HCT116 (cell line): Measurements from ENCODE around the gene CSNK1D. TPM values are rescaled to one million over a fixed set of nuclear protein-coding genes. Genes with fewer than 3 reads are reported as not detected.
A peak's percentile ranks its signal among the peaks of the same experiment; 100 is the strongest.

ENCODE experiments used
- ATAC-seq: fragments of 200-7000 bp; cut with Tn5 transposase; 2 replicates; pipeline ENCODE4 v1.9.1; 2020; ENCODE audit warnings: mild to moderate bottlenecking, moderate library complexity
- BruUV-seq: library from RNA; stranded (reverse); fragments of 400-500 nt; replicated peaks from 2 replicates; lab custom pipeline; 2021; lab: Mats Ljungman, UMichigan
- CTCF ChIA-PET: fragments of 300-600 bp; sonication (Branson Sonifier 250); formaldehyde crosslinking; loops from one replicate; lab custom pipeline; 2021; ENCODE audit warnings: antibody characterized with exemption; lab: Charles Lee
- POLR2A ChIA-PET: fragments of 300-600, 350-600 bp; sonication (Branson Sonifier 250); formaldehyde crosslinking; loops from one replicate; lab custom pipeline; 2021; ENCODE audit warnings: antibody characterized with exemption; lab: Charles Lee
- RAD21 ChIA-PET, 2 experiments: fragments of 300-600 bp; sonication (Branson Sonifier 250); formaldehyde crosslinking; loops; one replicate each; lab custom pipeline; 2023; ENCODE audit warnings: low total read pairs in 2 of 2; ENCODE audit not compliant: uncharacterized antibody in 2 of 2, unreplicated experiment in 2 of 2, low non-redundant PET in 1 of 2; lab: Charles Lee
- DNase-seq: peaks from one replicate; pipeline ENCODE4 v3.0.0-alpha.2; 2010; ENCODE audit warnings: low read depth, low spot score
- H2AFZ ChIP-seq: fragments of 200-600 bp; shearing (Covaris generic), sonication (generic); 2 replicates; pipeline ENCODE4 v1.6.1; 2017; ENCODE audit warnings: low read depth, mixed run types, mixed read lengths, antibody characterized with exemption, low read length; ENCODE audit not compliant: poor library complexity, severe bottlenecking
- H3K27ac ChIP-seq: 2 replicates; pipeline ENCODE4 v1.5.1; 2012; ENCODE audit warnings: low read depth, low read length
- H3K27me3 ChIP-seq: fragments of 200-600 bp; sonication (generic); 2 replicates; pipeline ENCODE4 v1.6.1; 2016; ENCODE audit warnings: mixed run types, low read length, mixed read lengths; ENCODE audit not compliant: insufficient read depth
- H3K36me3 ChIP-seq, 2 experiments: fragments of 200-500 bp in 1 of 2; fragments of 200-600 bp in 1 of 2; sonication (Bioruptor generic) in 1 of 2; sonication (generic) in 1 of 2; 2 replicates each; pipeline versions ENCODE4 v1.5.1 to v1.6.1; 2014 to 2016; ENCODE audit warnings: low read length in 2 of 2, inconsistent platforms in 1 of 2, mixed read lengths in 1 of 2, mixed run types in 1 of 2; ENCODE audit not compliant: insufficient read depth in 2 of 2, control insufficient read depth in 1 of 2
- H3K4me1 ChIP-seq, 2 experiments: fragments of 200-600 bp in 1 of 2; sonication (generic) in 1 of 2; 2 replicates each; pipeline versions ENCODE4 v1.5.1 to v1.6.1; 2012 to 2017; ENCODE audit warnings: low read length in 2 of 2, inconsistent platforms in 1 of 2, mild to moderate bottlenecking in 1 of 2, mixed read lengths in 1 of 2, mixed run types in 1 of 2, moderate library complexity in 1 of 2; ENCODE audit not compliant: insufficient read depth in 2 of 2, control insufficient read depth in 1 of 2
- H3K4me2 ChIP-seq: fragments of 200-600 bp; sonication (generic); 2 replicates; pipeline ENCODE4 v1.6.1; 2017; ENCODE audit warnings: mixed run types, low read length, mixed read lengths
- H3K4me3 ChIP-seq, 2 experiments: fragments of 200-600 bp in 1 of 2; sonication (generic) in 1 of 2; replicated peaks in 1 of 2; 2 replicates each; pipeline ENCODE4 v1.5.1; 2011 to 2016; ENCODE audit warnings: low read length in 2 of 2, control low read depth in 1 of 2, low read depth in 1 of 2, mild to moderate bottlenecking in 1 of 2, mixed read lengths in 1 of 2, mixed run types in 1 of 2
- H3K79me2 ChIP-seq: fragments of 200-600 bp; sonication (generic); 2 replicates; pipeline ENCODE4 v1.6.1; 2017; ENCODE audit warnings: mild to moderate bottlenecking, mixed run types, low read length, moderate library complexity, mixed read lengths; ENCODE audit not compliant: insufficient read depth
- H3K9ac ChIP-seq: fragments of 200-600 bp; sonication (generic); 2 replicates; pipeline ENCODE4 v1.6.1; 2016; ENCODE audit warnings: low read length, mixed read lengths
- H3K9me2 ChIP-seq: fragments of 200-600 bp; sonication (generic), shearing (Covaris generic); 2 replicates; pipeline ENCODE4 v1.6.1; 2017; ENCODE audit warnings: mixed run types, mild to moderate bottlenecking, moderate library complexity; ENCODE audit not compliant: insufficient read depth
- H3K9me3 ChIP-seq, 2 experiments: fragments of 200-500 bp in 1 of 2; fragments of 200-600 bp in 1 of 2; sonication (Bioruptor generic) in 1 of 2; sonication (generic) in 1 of 2; 2 replicates each; pipeline ENCODE4 v1.6.1; 2014 to 2017; ENCODE audit warnings: low read length in 2 of 2, mixed read lengths in 2 of 2, inconsistent platforms in 1 of 2, low read depth in 1 of 2, mild to moderate bottlenecking in 1 of 2, mixed run types in 1 of 2, moderate library complexity in 1 of 2; ENCODE audit not compliant: control insufficient read depth in 1 of 2, insufficient read depth in 1 of 2
- H4K20me1 ChIP-seq: fragments of 200-600 bp; sonication (generic), shearing (Covaris generic); 2 replicates; pipeline ENCODE4 v1.6.1; 2017; ENCODE audit warnings: mixed run types, mild to moderate bottlenecking, moderate library complexity; ENCODE audit not compliant: insufficient read depth
- CEBPB ChIP-seq: IDR thresholded peaks from 2 replicates; pipeline ENCODE4 v1.6.1; 2012; ENCODE audit warnings: low read depth
- EGR1 ChIP-seq: IDR thresholded peaks from 2 replicates; pipeline ENCODE4 v1.6.1; 2012; ENCODE audit warnings: low read depth
- ELF1 ChIP-seq: IDR thresholded peaks from 2 replicates; pipeline ENCODE4 v1.6.1; 2012; ENCODE audit warnings: low read depth, borderline replicate concordance
- FOSL1 ChIP-seq: IDR thresholded peaks from 2 replicates; pipeline ENCODE4 v1.6.1; 2012; ENCODE audit warnings: low read depth
- JUND ChIP-seq: IDR thresholded peaks from 2 replicates; pipeline ENCODE4 v1.6.1; 2012
- POLR2A ChIP-seq: IDR thresholded peaks from 2 replicates; pipeline ENCODE4 v1.7.0; 2011; ENCODE audit warnings: borderline replicate concordance; ENCODE audit not compliant: insufficient read depth, insufficient read length; ENCODE audit errors: extremely low read depth
- POLR2AphosphoS5 ChIP-seq: IDR thresholded peaks from 2 replicates; pipeline ENCODE4 v1.6.1; 2011; ENCODE audit warnings: mild to moderate bottlenecking, low read depth, low read length, moderate library complexity
- RAD21 ChIP-seq: IDR thresholded peaks from 2 replicates; pipeline ENCODE4 v1.6.1; 2012; ENCODE audit warnings: low read depth, mild to moderate bottlenecking
- SIN3A ChIP-seq: IDR thresholded peaks from 2 replicates; pipeline ENCODE4 v1.6.1; 2012; ENCODE audit warnings: low read depth
- SP1 ChIP-seq: IDR thresholded peaks from 2 replicates; pipeline ENCODE4 v1.6.1; 2012; ENCODE audit warnings: low read depth
- YY1 ChIP-seq: IDR thresholded peaks from 2 replicates; pipeline ENCODE4 v1.6.1; 2011; ENCODE audit warnings: low read length, low read depth, moderate library complexity, mild to moderate bottlenecking; ENCODE audit not compliant: insufficient replicate concordance; ENCODE audit errors: extremely low read depth
- intact Hi-C: fragments of 100-400 bp; cut with micrococcal nuclease; formaldehyde crosslinking; loops from 2 replicates; pipeline ENCODE4 v1.10.0; 2022
- total RNA-seq: library from RNA; stranded (reverse); gene quantifications from one replicate; pipeline ENCODE4 v1.2.1, GENCODE V29; 2021; ENCODE audit not compliant: unreplicated experiment
- TF ChIP-seq, protein P1 (sequence below): IDR thresholded peaks from 2 replicates; pipeline ENCODE4 v1.6.1; 2012
- TF ChIP-seq, protein P2 (sequence below): IDR thresholded peaks from 2 replicates; pipeline ENCODE4 v1.6.1; 2011; ENCODE audit warnings: mild to moderate bottlenecking, low read length, moderate library complexity; ENCODE audit not compliant: insufficient replicate concordance; ENCODE audit errors: extremely low read depth

The CSNK1D gene
- total RNA-seq, 1 experiment from 2014 or later: 176 TPM

DNA sequence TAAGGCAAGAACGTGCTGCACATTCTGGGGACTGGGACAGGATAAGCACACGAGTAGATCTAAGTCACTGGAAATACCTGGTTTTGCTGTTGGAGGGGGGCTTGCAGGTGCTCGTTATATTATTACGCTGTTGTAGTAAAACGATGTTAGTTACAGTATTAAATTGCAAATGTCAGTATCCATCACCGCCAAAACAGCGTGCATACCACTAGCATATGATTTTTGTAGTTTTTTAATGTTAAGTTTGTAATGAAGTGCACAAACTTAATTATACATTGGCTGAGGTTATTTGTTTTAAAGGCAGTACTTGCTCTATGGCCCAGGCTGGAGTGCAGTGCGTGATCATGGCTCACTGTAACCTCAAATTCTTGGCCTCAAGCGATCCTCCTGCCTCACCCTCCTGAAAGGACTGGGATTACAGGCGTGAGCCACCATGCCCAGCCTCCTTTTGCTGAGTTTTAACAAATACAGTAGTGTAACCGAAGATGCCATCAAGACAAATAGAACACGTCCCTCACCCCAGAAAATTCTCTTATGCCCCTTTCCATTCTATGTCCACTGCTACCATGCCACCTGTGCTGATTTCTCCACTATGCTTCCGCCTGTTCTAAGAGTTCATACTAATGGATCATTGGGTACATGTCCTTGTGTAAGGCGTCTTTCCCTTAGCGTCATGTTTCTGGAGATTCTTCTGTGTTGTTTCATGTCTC, 20.7 kb upstream of the CSNK1D start:
- DNase-seq: no peak
- Histone ChIP-seq H4K20me1 (no peaks in the 10 kb centered on the region), H3K9me2 (no peaks in the 10 kb centered on the region), H3K27ac (no peak overlapping the region), H2AFZ (no peak overlapping the region), H3K79me2 (peaks cover 3% of the 10 kb centered on the region; the same call in 1 of the 2 replicates), H3K36me3 (no peaks in the 10 kb centered on the region), H3K4me3 (peak overlapping the region in 1 of 2 experiments; percentile 47; a peak in 1 of 4 replicates), H3K9me3 (no peaks in the 10 kb centered on the region), H3K4me2 (peak overlapping the region; percentile 69), H3K4me1 (peaks cover 33 to 62% of the 10 kb centered on the region in 2 experiments), H3K9ac (no peak overlapping the region), H3K27me3 (no peaks in the 10 kb centered on the region)
- ATAC-seq: no peak
- intact Hi-C loops: loop anchor here (10.0 kb wide), 1 partner anchor 259 kb away; the partner anchor contains the start of genes DCXR and RAC3
- ChIA-PET CTCF (no interaction called here), RAD21 (no interaction called here), POLR2A (no interaction called here)
- TSS peak; percentile 70 for BruUV-seq
- TF ChIP-seq POLR2AphosphoS5: peak; percentile 67
- peak; percentile 50 for TF ChIP-seq POLR2A
- TF ChIP-seq JUND: peak; percentile 4; the same call in 1 of the 2 replicates
- TF ChIP-seq YY1: no peak

DNA sequence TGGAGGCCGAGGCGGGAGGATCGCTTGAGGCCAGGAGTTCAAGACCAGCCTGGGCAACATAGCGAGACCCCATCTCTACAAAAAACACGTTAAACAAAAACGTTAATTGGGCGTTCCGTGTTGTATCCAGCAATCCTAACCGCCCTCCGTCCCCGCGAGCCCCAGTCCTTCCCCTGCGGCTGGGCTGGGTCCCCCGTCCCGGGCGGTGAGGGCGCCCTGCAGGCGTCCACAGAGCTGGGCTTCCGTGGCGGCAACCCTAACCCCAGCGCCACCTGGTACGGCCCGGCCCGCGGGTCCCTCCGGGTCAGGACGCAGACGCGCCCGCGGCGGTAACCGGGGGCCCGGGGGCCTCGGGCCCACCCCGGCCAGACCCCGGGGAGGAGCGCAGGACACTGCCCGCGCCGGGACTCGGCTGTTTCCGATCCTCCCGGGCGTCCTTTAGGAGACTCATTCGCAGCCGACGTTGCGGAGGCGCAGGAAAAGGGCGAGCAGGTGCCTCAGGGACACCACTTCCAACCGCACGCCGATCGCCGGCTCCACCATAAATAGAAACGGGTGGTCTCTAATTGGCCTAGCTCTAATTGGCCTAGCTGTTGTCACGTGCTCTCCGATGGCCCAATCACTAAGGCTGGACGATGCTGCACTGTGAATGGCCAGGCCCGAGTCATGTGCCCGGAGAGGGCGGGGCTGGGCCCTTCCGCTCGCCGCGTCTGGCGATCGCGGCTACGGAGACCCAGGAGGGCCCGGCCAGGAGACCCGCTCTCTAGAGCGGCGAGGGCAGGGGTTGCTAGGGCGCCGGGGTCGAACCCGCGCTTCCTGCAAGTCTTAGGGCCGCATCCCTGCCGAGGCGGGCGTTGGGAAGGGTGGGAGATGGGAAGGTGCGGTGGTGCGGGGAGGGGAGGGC, 19.0 kb upstream of the CSNK1D start:
- BruUV-seq: no TSS peak
- no peaks in the 10 kb centered on the region for H3K27me3 ChIP-seq
- H3K9me2 ChIP-seq: no peaks in the 10 kb centered on the region
- intact Hi-C loops: loop anchor here (10.0 kb wide), 1 partner anchor 258 kb away; the partner anchor contains the start of genes DCXR and RAC3
- CTCF ChIA-PET: interaction anchor here (0.6 to 1.2 kb wide), 3 partner anchors 9 to 507 kb away, joined by 3 to 6 read pairs (median 3); no protein-coding TSS in a partner anchor
- POLR2A ChIA-PET: interaction anchor here (0.7 to 2.5 kb wide), 18 partner anchors 8 to 227 kb away, joined by 3 to 35 read pairs (median 4); partner anchors contain the start of genes CSNK1D, FASN, FOXK2 and SLC16A3
- no peaks in the 10 kb centered on the region for H3K36me3 ChIP-seq
- H3K4me1 ChIP-seq: peaks cover 38 to 64% of the 10 kb centered on the region in 2 experiments
- peak overlapping the region; percentile 78 for H3K4me2 ChIP-seq
- no peaks in the 10 kb centered on the region for H3K9me3 ChIP-seq
- H3K9ac ChIP-seq: peak overlapping the region; percentile 91
- peak; percentile 92 for ATAC-seq
- peak; percentile 99 for DNase-seq
- no peaks in the 10 kb centered on the region for H4K20me1 ChIP-seq
- H3K79me2 ChIP-seq: peaks cover 3% of the 10 kb centered on the region; the same call in 1 of the 2 replicates
- no peak overlapping the region for H2AFZ ChIP-seq
- peak overlapping the region; percentile 78 to 87 for H3K4me3 ChIP-seq
- RAD21 ChIA-PET: interaction anchor here (0.6 to 0.7 kb wide), 2 partner anchors 77 to 121 kb away, joined by 3 to 7 read pairs; no protein-coding TSS in a partner anchor
- H3K27ac ChIP-seq: peak overlapping the region; percentile 97
- no peak for TF ChIP-seq RAD21
- TF ChIP-seq POLR2A: peak; percentile 96
- peak; percentile 97 for TF ChIP-seq POLR2AphosphoS5
- TF ChIP-seq SIN3A: peak; percentile 93
- no peak for TF ChIP-seq JUND
- TF ChIP-seq EGR1: no peak
- TF ChIP-seq FOSL1: no peak
- TF ChIP-seq, protein P1, sequence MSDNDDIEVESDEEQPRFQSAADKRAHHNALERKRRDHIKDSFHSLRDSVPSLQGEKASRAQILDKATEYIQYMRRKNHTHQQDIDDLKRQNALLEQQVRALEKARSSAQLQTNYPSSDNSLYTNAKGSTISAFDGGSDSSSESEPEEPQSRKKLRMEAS: peak; percentile 92
- TF ChIP-seq, protein P2, sequence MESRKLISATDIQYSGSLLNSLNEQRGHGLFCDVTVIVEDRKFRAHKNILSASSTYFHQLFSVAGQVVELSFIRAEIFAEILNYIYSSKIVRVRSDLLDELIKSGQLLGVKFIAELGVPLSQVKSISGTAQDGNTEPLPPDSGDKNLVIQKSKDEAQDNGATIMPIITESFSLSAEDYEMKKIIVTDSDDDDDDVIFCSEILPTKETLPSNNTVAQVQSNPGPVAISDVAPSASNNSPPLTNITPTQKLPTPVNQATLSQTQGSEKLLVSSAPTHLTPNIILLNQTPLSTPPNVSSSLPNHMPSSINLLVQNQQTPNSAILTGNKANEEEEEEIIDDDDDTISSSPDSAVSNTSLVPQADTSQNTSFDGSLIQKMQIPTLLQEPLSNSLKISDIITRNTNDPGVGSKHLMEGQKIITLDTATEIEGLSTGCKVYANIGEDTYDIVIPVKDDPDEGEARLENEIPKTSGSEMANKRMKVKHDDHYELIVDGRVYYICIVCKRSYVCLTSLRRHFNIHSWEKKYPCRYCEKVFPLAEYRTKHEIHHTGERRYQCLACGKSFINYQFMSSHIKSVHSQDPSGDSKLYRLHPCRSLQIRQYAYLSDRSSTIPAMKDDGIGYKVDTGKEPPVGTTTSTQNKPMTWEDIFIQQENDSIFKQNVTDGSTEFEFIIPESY: peak; percentile 31
- no peak for TF ChIP-seq ELF1
- peak; percentile 88 for TF ChIP-seq SP1
- no peak for TF ChIP-seq CEBPB
